Activated CD4-positive, alpha-beta T cell treated with anti-CD3 and anti-CD28 coated beads, Interleukin-2, amount 10 ng/mL, durations not matched to agents 24 days and 14 days (primary cell): Measurements from ENCODE around the gene FAM47E. TPM values are rescaled to one million over a fixed set of nuclear protein-coding genes. Genes with fewer than 3 reads are reported as not detected.

Source experiments
- DNase-seq: peaks from one replicate; pipeline ENCODE4 v3.0.0; 2022
- H3K27ac Mint-ChIP-seq: one replicate; pipeline ENCODE4 v1.8.0; 2022; ENCODE audit warnings: mild to moderate bottlenecking, mixed read lengths
- H3K27me3 Mint-ChIP-seq: one replicate; pipeline ENCODE4 v1.8.0; 2022; ENCODE audit warnings: mixed read lengths
- H3K36me3 Mint-ChIP-seq: one replicate; pipeline ENCODE4 v1.8.0; 2022; ENCODE audit warnings: low read depth, mild to moderate bottlenecking, mixed read lengths
- H3K4me1 Mint-ChIP-seq: one replicate; pipeline ENCODE4 v1.8.0; 2021; ENCODE audit warnings: mixed read lengths
- H3K4me3 Mint-ChIP-seq: one replicate; pipeline ENCODE4 v1.8.0; 2022; ENCODE audit warnings: mild to moderate bottlenecking, moderate library complexity, mixed read lengths
- H3K9me3 Mint-ChIP-seq: one replicate; pipeline ENCODE4 v1.8.0; 2021; ENCODE audit warnings: mixed read lengths
- intact Hi-C: fragments of 100-400 bp; cut with micrococcal nuclease; formaldehyde crosslinking; loops from one replicate; pipeline ENCODE4 v1.15.1; 2023
- total RNA-seq: library from RNA; stranded (reverse); gene quantifications from 2 replicates; pipeline ENCODE4 v1.2.3, GENCODE V29; 2022

FAM47E gene
- total RNA-seq, 1 donor from 2014 or later = not detected

DNA sequence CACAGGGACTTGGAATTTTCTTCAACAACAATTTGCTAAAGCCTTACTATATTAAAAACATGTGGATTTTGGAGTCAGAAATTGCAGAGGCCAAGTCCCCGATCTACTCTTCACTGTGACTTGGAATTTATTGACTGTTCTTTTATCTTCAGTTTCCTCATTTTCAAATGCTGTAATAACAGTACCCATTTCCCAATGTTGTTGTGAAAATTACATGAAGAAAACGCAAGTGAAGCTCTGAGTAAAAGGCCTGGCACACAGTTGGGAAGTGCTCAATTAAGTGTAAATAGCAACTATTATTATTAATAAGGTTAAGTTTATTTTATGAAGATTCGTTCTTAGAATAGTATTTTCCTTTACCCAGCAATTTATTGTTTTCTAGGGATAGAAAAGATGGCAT is 70.7 kb downstream of the FAM47E start:
- Mint-ChIP-seq H3K4me3 (no peak overlapping the region), H3K9me3 (peaks cover 34% of the 10 kb centered on the region), H3K27me3 (peaks cover 12% of the 10 kb centered on the region), H3K36me3 (no peaks in the 10 kb centered on the region), H3K4me1 (no peaks in the 10 kb centered on the region), H3K27ac (no peak overlapping the region)
- DNase-seq = no peak
- intact Hi-C loops = no loop called here

DNA sequence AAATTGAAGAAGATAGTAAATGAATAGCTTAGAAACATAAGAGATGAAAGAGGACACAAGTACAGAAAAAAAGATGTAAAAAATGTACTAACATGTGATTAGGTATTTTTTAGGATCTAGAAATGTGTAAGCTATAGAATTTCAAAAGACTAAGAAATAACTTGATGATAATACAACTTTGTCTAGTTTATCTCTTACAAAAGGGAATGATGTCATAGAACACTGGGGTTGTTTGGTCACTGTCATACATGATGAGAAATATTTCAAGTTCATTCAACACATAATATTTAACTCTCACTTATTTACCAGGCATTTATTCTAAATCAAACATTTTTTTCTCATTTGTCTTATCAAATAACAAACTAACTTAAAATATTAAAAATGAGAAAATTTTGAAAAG is 73.6 kb downstream of the FAM47E start:
- no peak for DNase-seq
- H3K9me3 Mint-ChIP-seq = peaks cover 20% of the 10 kb centered on the region
- intact Hi-C loops = no loop called here
- no peak overlapping the region for H3K27ac Mint-ChIP-seq
- H3K4me1 Mint-ChIP-seq = no peaks in the 10 kb centered on the region
- H3K27me3 Mint-ChIP-seq = peaks cover 6% of the 10 kb centered on the region
- no peak overlapping the region for H3K4me3 Mint-ChIP-seq
- no peaks in the 10 kb centered on the region for H3K36me3 Mint-ChIP-seq

DNA sequence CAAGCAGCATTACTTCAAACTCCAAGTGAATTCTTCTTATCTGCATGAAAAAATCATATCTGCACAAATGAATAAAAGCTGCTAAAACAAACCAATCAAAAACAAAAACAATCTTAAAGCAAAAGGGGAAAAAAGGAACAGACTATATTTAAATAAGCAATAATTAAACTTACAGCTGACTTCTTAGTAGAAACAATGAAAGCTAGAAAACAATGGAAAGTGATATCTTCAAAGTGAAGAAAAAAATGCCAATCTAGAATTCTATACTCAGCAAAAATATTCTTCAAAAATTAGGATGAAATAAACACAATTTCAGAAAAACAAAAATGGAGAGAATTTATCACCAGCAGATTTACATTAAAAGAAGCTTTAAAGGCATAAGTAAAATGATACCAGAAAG is 75.0 kb downstream of the FAM47E start:
- Mint-ChIP-seq H3K27ac (no peak overlapping the region), H3K36me3 (no peaks in the 10 kb centered on the region), H3K4me1 (no peaks in the 10 kb centered on the region), H3K9me3 (peaks cover 12% of the 10 kb centered on the region), H3K4me3 (no peak overlapping the region), H3K27me3 (peaks cover 4% of the 10 kb centered on the region)
- intact Hi-C loops = no loop called here
- no peak for DNase-seq

Other genes with a start within 250 kb of the FAM47E start
- 0.14 TPM in 1 of 2 replicates, not detected in the other for gene CXCL9, start 244.2 kb upstream of the FAM47E start, total RNA-seq
- gene CXCL10, start 228.2 kb upstream of the FAM47E start, total RNA-seq = 3.4 and 4.3 TPM in 2 replicates
- 0.54 TPM in 1 of 2 replicates, not detected in the other for gene CXCL11, start 215.7 kb upstream of the FAM47E start, total RNA-seq
- gene ART3, start 177.0 kb upstream of the FAM47E start, total RNA-seq = not detected in 2 replicates
- 72.6 and 75.1 TPM in 2 replicates for gene NUP54, start 103.3 kb upstream of the FAM47E start, total RNA-seq
- gene SCARB2, start 37.9 kb upstream of the FAM47E start, total RNA-seq = 1.5 and 1.7 TPM in 2 replicates
- gene STBD1, start 55.0 kb downstream of the FAM47E start, total RNA-seq = 0.14 and 0.35 TPM in 2 replicates
- not detected in 2 replicates for gene CCDC158, start 169.4 kb downstream of the FAM47E start, total RNA-seq
- gene SHROOM3, start 183.5 kb downstream of the FAM47E start, total RNA-seq = 0.02 and 0.05 TPM in 2 replicates